ENCODE results near the gene CACNA1C. TPM values are rescaled to one million over a fixed set of nuclear protein-coding genes. Genes with fewer than 3 reads are reported as not detected.

Gene CACNA1C
- total and polyA plus RNA-seq, 2 donors from 2014 or later = 1.6 to 17.4 TPM

DNA sequence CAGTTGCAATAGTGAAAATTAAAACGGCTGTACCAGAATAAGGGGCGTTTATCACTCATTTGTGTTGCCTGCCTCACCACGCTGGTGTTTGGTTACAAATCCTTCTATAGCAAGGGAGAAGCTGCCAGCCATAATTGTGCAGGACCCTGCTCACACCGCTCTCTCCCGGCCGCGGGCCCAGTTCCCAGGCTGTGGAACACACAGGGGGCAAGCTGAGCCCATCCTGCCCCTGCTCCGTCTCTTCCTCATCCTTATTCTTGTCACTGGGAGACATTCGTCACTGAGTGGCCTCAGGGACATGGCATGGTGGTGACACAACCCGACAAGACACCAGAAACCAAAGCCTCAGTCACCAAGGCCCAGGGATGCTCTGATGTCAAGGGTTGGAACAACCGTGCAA, 625.6 kb downstream of the CACNA1C start:
- intact Hi-C loops (cut with DNase I) = no loop called here
- TF ChIP-seq, protein P1, sequence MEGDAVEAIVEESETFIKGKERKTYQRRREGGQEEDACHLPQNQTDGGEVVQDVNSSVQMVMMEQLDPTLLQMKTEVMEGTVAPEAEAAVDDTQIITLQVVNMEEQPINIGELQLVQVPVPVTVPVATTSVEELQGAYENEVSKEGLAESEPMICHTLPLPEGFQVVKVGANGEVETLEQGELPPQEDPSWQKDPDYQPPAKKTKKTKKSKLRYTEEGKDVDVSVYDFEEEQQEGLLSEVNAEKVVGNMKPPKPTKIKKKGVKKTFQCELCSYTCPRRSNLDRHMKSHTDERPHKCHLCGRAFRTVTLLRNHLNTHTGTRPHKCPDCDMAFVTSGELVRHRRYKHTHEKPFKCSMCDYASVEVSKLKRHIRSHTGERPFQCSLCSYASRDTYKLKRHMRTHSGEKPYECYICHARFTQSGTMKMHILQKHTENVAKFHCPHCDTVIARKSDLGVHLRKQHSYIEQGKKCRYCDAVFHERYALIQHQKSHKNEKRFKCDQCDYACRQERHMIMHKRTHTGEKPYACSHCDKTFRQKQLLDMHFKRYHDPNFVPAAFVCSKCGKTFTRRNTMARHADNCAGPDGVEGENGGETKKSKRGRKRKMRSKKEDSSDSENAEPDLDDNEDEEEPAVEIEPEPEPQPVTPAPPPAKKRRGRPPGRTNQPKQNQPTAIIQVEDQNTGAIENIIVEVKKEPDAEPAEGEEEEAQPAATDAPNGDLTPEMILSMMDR (IDR thresholded peaks at IDR 0.05; ENCODE audit: borderline replicate concordance, extremely low read depth, insufficient read depth) = no peak
- Histone ChIP-seq H3K36me3 (ENCODE audit: control insufficient read depth in 2 of 3, insufficient read depth in 3 of 3, low read length in 3 of 3) (no peaks in the 10 kb centered on the region), H3K9ac (ENCODE audit: low read length in 3 of 3) (no peak overlapping the region), H3K4me1 (ENCODE audit: control insufficient read depth in 2 of 3, insufficient read depth in 2 of 3, low read depth in 1 of 3, low read length in 3 of 3) (no peaks in the 10 kb centered on the region), H3K27me3 (ENCODE audit: control insufficient read depth, insufficient read depth, low read length) (no peaks in the 10 kb centered on the region), H3K27ac (ENCODE audit: low read depth in 2 of 2, low read length in 2 of 2) (no peak overlapping the region), H3K9me3 (ENCODE audit: control insufficient read depth in 2 of 3, insufficient read depth in 1 of 3, low read length in 3 of 3) (no peaks in the 10 kb centered on the region), H3K4me3 (ENCODE audit: low read length in 3 of 3) (no peak overlapping the region)
- FAIRE-seq (no peak), DNase-seq (peak in 3 of 5 donors; percentile 25 to 35 (median 32))

DNA sequence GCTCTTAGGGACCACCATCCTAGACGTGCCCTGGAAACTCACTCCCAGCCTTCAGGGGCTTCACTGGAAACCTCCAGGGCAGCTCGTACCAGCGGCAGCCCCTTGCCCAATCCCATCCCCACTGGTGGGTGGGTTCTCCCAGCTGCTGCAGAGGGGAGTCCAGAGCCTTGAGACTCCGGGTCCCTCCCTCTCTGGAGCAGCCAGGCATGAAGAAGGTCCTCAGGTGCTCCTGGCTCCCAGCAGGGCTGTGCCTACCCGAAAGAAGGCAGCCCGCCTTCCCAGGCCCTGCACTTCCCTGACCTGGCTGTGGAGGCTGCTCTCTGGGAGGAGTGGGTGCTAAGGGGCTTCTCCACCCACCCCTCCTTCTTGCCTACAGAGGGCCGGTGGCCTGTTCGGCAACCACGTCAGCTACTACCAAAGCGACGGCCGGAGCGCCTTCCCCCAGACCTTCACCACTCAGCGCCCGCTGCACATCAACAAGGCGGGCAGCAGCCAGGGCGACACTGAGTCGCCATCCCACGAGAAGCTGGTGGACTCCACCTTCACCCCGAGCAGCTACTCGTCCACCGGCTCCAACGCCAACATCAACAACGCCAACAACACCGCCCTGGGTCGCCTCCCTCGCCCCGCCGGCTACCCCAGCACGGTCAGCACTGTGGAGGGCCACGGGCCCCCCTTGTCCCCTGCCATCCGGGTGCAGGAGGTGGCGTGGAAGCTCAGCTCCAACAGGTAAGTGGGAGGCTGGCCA, 626.5 kb downstream of the CACNA1C start:
- H3K4me1 ChIP-seq (ENCODE audit: control insufficient read depth in 2 of 3, insufficient read depth in 2 of 3, low read depth in 1 of 3, low read length in 3 of 3) = no peaks in the 10 kb centered on the region
- no peaks in the 10 kb centered on the region for H3K9me3 ChIP-seq (ENCODE audit: control insufficient read depth in 2 of 3, insufficient read depth in 1 of 3, low read length in 3 of 3)
- intact Hi-C loops (cut with DNase I) = no loop called here
- no peak overlapping the region for H3K27ac ChIP-seq (ENCODE audit: low read depth in 2 of 2, low read length in 2 of 2)
- TF ChIP-seq, protein P1 (IDR thresholded peaks at IDR 0.05; ENCODE audit: borderline replicate concordance, extremely low read depth, insufficient read depth) = no peak
- no peak for FAIRE-seq
- H3K9ac ChIP-seq (ENCODE audit: low read length in 3 of 3) = no peak overlapping the region
- no peaks in the 10 kb centered on the region for H3K36me3 ChIP-seq (ENCODE audit: control insufficient read depth in 2 of 3, insufficient read depth in 3 of 3, low read length in 3 of 3)
- no peaks in the 10 kb centered on the region for H3K27me3 ChIP-seq (ENCODE audit: control insufficient read depth, insufficient read depth, low read length)
- H3K4me3 ChIP-seq (ENCODE audit: low read length in 3 of 3) = no peak overlapping the region
- peak in 2 of 5 donors; percentile 5 to 55 for DNase-seq

DNA sequence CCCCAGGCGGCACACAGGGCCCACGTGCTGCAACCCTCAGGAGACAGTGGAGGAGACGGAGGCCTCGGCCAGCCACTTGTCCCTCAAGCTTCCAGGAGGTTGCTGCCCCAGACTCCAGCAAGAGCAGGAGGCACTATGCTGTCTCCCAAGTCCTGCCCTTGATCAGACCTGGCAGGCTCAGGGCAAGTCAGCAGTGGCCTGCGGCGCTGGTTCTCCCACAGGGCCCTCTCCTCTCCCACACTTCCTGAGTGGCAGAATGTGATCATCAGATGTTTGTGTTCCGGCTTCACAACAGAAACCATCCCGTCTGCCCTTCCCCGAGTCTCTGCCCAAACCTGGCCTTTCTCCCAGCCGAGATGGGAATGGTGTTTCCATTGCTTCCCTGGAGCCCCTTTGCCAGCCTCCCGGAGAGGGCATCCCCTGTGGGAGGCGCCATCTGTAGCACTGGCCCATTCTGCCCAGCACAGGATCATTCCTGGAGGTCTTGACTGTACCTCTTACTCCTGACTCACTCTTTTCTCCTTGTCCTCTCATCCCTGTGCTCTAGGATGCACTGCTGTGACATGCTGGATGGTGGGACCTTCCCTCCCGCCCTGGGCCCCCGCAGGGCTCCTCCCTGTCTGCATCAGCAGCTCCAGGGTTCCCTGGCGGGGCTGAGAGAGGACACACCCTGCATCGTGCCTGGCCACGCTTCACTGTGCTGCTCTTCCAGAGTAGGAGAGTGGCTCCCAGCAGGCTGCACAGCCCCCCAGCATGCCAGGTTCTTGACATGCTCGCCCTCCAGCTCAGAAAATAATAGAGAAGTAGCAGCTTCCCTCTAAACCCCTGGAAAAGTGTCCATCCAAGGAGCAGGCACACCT, 627.3 kb downstream of the CACNA1C start:
- intact Hi-C loops (cut with DNase I) = no loop called here
- Histone ChIP-seq H3K27ac (ENCODE audit: low read depth in 2 of 2, low read length in 2 of 2) (no peak overlapping the region), H3K4me3 (ENCODE audit: low read length in 3 of 3) (no peak overlapping the region), H3K9ac (ENCODE audit: low read length in 3 of 3) (no peak overlapping the region), H3K4me1 (ENCODE audit: control insufficient read depth in 2 of 3, insufficient read depth in 2 of 3, low read depth in 1 of 3, low read length in 3 of 3) (no peaks in the 10 kb centered on the region), H3K27me3 (ENCODE audit: control insufficient read depth, insufficient read depth, low read length) (no peaks in the 10 kb centered on the region), H3K9me3 (ENCODE audit: control insufficient read depth in 2 of 3, insufficient read depth in 1 of 3, low read length in 3 of 3) (no peaks in the 10 kb centered on the region), H3K36me3 (ENCODE audit: control insufficient read depth in 2 of 3, insufficient read depth in 3 of 3, low read length in 3 of 3) (no peaks in the 10 kb centered on the region)
- TF ChIP-seq, protein P1 (IDR thresholded peaks at IDR 0.05; ENCODE audit: borderline replicate concordance, extremely low read depth, insufficient read depth) = no peak
- FAIRE-seq = no peak
- DNase-seq = peak in 2 of 5 donors; percentile 9 to 63
